Activated T-cell treated with anti-CD3 and anti-CD28 coated beads, Interleukin-2, amount 50 U/mL, for 72 hours (primary cell): ENCODE measurements around the gene LPIN1. TPM values are rescaled to one million over a fixed set of nuclear protein-coding genes. Genes with fewer than 3 reads are reported as not detected.
A peak's percentile ranks its signal among the peaks of the same experiment; 100 is the strongest.
"Not testable (repeated sequence)": the region's sequence is repeated elsewhere in the genome, so short reads cannot be mapped to it uniquely, and the experiment has no call there.

ENCODE experiments used
- ATAC-seq, 2 donors: fragments of 150-1000 bp; cut with Tn5 transposase; replicated peaks in 1 of 2; 2 replicates each; pipeline ENCODE4 v1.10.0; 2021; ENCODE audit warnings: moderate library complexity in 2 of 2, mild to moderate bottlenecking in 1 of 2
- DNase-seq, 2 donors: peaks; one replicate each; pipeline ENCODE4 v3.0.0; 2021 to 2022; ENCODE audit warnings: mixed read lengths in 1 of 2
- H3K27ac Mint-ChIP-seq: one replicate; pipeline ENCODE4 v1.8.0; 2022; ENCODE audit warnings: mild to moderate bottlenecking, moderate library complexity, mixed read lengths
- H3K27me3 Mint-ChIP-seq: one replicate; pipeline ENCODE4 v1.8.0; 2022; ENCODE audit warnings: low read depth, mixed read lengths
- H3K36me3 Mint-ChIP-seq, 2 donors: one replicate each; pipeline ENCODE4 v1.8.0; 2022; ENCODE audit warnings: mixed read lengths in 2 of 2, mild to moderate bottlenecking in 1 of 2; ENCODE audit not compliant: insufficient read depth in 2 of 2
- H3K4me1 Mint-ChIP-seq: one replicate; pipeline ENCODE4 v1.8.0; 2022; ENCODE audit warnings: low read depth, mixed read lengths
- H3K4me3 Mint-ChIP-seq, 2 donors: one replicate each; pipeline ENCODE4 v1.8.0; 2022; ENCODE audit warnings: mild to moderate bottlenecking in 2 of 2, mixed read lengths in 2 of 2, moderate library complexity in 2 of 2
- H3K9me3 Mint-ChIP-seq, 2 donors: one replicate each; pipeline ENCODE4 v1.8.0; 2022; ENCODE audit warnings: mixed read lengths in 2 of 2
- total RNA-seq, 2 donors: library from RNA; stranded (reverse); gene quantifications; one replicate each; pipeline ENCODE4 v1.2.3, GENCODE V29; 2022

Gene LPIN1
- total RNA-seq, 2 donors from 2014 or later: 45.4 to 63.2 TPM

- Mint-ChIP-seq H3K36me3 (peaks cover 14 to 39% of the 10 kb centered on the region in 2 donors), H3K9me3 (no peaks in the 10 kb centered on the region), H3K4me1 (peaks cover 8% of the 10 kb centered on the region), H3K27ac (peak overlapping the region; percentile 25), H3K27me3 (no peaks in the 10 kb centered on the region), H3K4me3 (no peak overlapping the region)
- DNase-seq (no peak), ATAC-seq (no peak)
Measured at GRCh38 chr2:11811036-11811654, 64.7 kb downstream of the LPIN1 start.

GRCh38 chr2:11812466-11813248 is 66.2 kb downstream of the LPIN1 start:
- DNase-seq: no peak
- no peak for ATAC-seq
- Mint-ChIP-seq H3K27ac (peak overlapping the region; percentile 20), H3K27me3 (no peaks in the 10 kb centered on the region), H3K9me3 (no peaks in the 10 kb centered on the region), H3K4me1 (no peaks in the 10 kb centered on the region), H3K36me3 (peaks cover 17 to 42% of the 10 kb centered on the region in 2 donors), H3K4me3 (no peak overlapping the region)

GRCh38 chr2:11813345-11813744 is 66.9 kb downstream of the LPIN1 start:
- not testable (repeated sequence) for DNase-seq, H3K4me1 Mint-ChIP-seq, H3K27me3 Mint-ChIP-seq, ATAC-seq, H3K4me3 Mint-ChIP-seq, H3K9me3 Mint-ChIP-seq, H3K27ac Mint-ChIP-seq
- H3K36me3 Mint-ChIP-seq: peaks cover 17 to 38% of the 10 kb centered on the region in 2 donors

- ATAC-seq (no peak), DNase-seq (no peak)
- no peaks in the 10 kb centered on the region for H3K9me3 Mint-ChIP-seq
- no peak overlapping the region for H3K4me3 Mint-ChIP-seq
- H3K27ac Mint-ChIP-seq: no peak overlapping the region
- H3K27me3 Mint-ChIP-seq: no peaks in the 10 kb centered on the region
- H3K4me1 Mint-ChIP-seq: no peaks in the 10 kb centered on the region
- peaks cover 17 to 35% of the 10 kb centered on the region in 2 donors for H3K36me3 Mint-ChIP-seq
Measured at GRCh38 chr2:11813951-11814350, 67.5 kb downstream of the LPIN1 start.

GRCh38 chr2:11814979-11815510 is 68.6 kb downstream of the LPIN1 start:
- DNase-seq: no peak

GRCh38 chr2:11816935-11817334 is 70.5 kb downstream of the LPIN1 start:
- not testable (repeated sequence) for H3K4me3 Mint-ChIP-seq, H3K9me3 Mint-ChIP-seq, H3K4me1 Mint-ChIP-seq, ATAC-seq, DNase-seq, H3K27me3 Mint-ChIP-seq, H3K27ac Mint-ChIP-seq
- H3K36me3 Mint-ChIP-seq: peaks cover 17 to 42% of the 10 kb centered on the region in 2 donors

More at GRCh38 chr2:11814979-11815510, 68.6 kb downstream of the LPIN1 start:
- ATAC-seq: no peak
- Mint-ChIP-seq H3K4me3 (no peak overlapping the region), H3K9me3 (no peaks in the 10 kb centered on the region), H3K27me3 (no peaks in the 10 kb centered on the region), H3K27ac (no peak overlapping the region), H3K4me1 (no peaks in the 10 kb centered on the region), H3K36me3 (peaks cover 17 to 39% of the 10 kb centered on the region in 2 donors)

- no peaks in the 10 kb centered on the region for H3K27me3 Mint-ChIP-seq
- no peak for ATAC-seq
- no peak for DNase-seq
- no peak overlapping the region for H3K27ac Mint-ChIP-seq
- H3K4me3 Mint-ChIP-seq: no peak overlapping the region
- H3K4me1 Mint-ChIP-seq: no peaks in the 10 kb centered on the region
- peaks cover 14 to 41% of the 10 kb centered on the region in 2 donors for H3K36me3 Mint-ChIP-seq
- no peaks in the 10 kb centered on the region for H3K9me3 Mint-ChIP-seq
Measured at GRCh38 chr2:11819235-11819729, 72.8 kb downstream of the LPIN1 start.

- Mint-ChIP-seq H3K4me3 (no peak overlapping the region), H3K9me3 (no peaks in the 10 kb centered on the region), H3K27ac (no peak overlapping the region), H3K36me3 (peaks cover 6 to 36% of the 10 kb centered on the region in 2 donors), H3K4me1 (no peaks in the 10 kb centered on the region), H3K27me3 (no peaks in the 10 kb centered on the region)
- DNase-seq: no peak
- ATAC-seq: no peak
Measured at GRCh38 chr2:11820650-11821049, 74.2 kb downstream of the LPIN1 start.

GRCh38 chr2:11821705-11822104 is 75.3 kb downstream of the LPIN1 start:
- H3K9me3 Mint-ChIP-seq: no peaks in the 10 kb centered on the region
- H3K4me3 Mint-ChIP-seq: no peak overlapping the region
- H3K27ac Mint-ChIP-seq: no peak overlapping the region
- H3K27me3 Mint-ChIP-seq: no peaks in the 10 kb centered on the region
- H3K4me1 Mint-ChIP-seq: peaks cover under 1% of the 10 kb centered on the region
- no peak for ATAC-seq
- DNase-seq: no peak
- peaks cover 7 to 30% of the 10 kb centered on the region in 2 donors for H3K36me3 Mint-ChIP-seq

- H3K4me1 Mint-ChIP-seq, H3K9me3 Mint-ChIP-seq, ATAC-seq, DNase-seq, H3K27ac Mint-ChIP-seq, H3K4me3 Mint-ChIP-seq, H3K27me3 Mint-ChIP-seq: not testable (repeated sequence)
- H3K36me3 Mint-ChIP-seq: peaks cover 5 to 33% of the 10 kb centered on the region in 2 donors
Measured at GRCh38 chr2:11822359-11822745, 75.9 kb downstream of the LPIN1 start.

GRCh38 chr2:11822746-11823451 is 76.5 kb downstream of the LPIN1 start:
- no peak for ATAC-seq
- Mint-ChIP-seq H3K27ac (no peak overlapping the region), H3K4me3 (no peak overlapping the region), H3K27me3 (no peaks in the 10 kb centered on the region), H3K9me3 (no peaks in the 10 kb centered on the region), H3K4me1 (peaks cover 13% of the 10 kb centered on the region), H3K36me3 (peaks cover 5 to 30% of the 10 kb centered on the region in 2 donors)
- DNase-seq: no peak

- Mint-ChIP-seq H3K27ac (no peak overlapping the region), H3K9me3 (no peaks in the 10 kb centered on the region), H3K36me3 (peaks cover 5 to 23% of the 10 kb centered on the region in 2 donors), H3K4me3 (no peak overlapping the region), H3K27me3 (no peaks in the 10 kb centered on the region), H3K4me1 (peaks cover 35% of the 10 kb centered on the region)
- ATAC-seq: no peak
- no peak for DNase-seq
Measured at GRCh38 chr2:11824901-11825828, 78.7 kb downstream of the LPIN1 start.
